Measurements from ENCODE around the gene PXT1. TPM values are rescaled to one million over a fixed set of nuclear protein-coding genes. Genes with fewer than 3 reads are reported as not detected.
"Not testable (repeated sequence)": the region's sequence is repeated elsewhere in the genome, so short reads cannot be mapped to it uniquely, and the experiment has no call there.

PXT1 gene
- polyA plus RNA-seq, 1 donor = 0.08 TPM

GRCh38 chr6:36368921-36369865 lies 73.5 kb downstream of the PXT1 start:
- no peak for DNase-seq (ENCODE audit: low read depth)

DNA sequence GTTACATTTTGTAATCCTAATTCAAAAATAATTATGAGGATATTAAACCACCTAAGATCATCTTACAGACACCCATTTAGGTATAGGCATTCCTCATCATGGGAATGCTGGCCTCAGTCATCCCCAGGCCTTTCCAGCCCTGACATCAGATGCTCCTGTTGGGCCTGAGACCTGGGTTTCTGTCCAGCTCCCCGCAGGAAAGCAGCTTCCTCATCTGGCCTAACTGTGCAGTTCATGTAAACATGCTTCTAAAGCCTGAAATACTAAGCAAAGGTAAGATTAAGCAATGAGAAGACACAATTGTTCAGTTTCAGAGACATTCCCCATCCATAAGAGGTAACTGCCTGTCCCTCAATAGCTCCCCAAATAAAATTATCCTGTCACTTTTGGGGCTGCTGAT lies 74.2 kb downstream of the PXT1 start:
- no peak for DNase-seq (ENCODE audit: low read depth)

DNA sequence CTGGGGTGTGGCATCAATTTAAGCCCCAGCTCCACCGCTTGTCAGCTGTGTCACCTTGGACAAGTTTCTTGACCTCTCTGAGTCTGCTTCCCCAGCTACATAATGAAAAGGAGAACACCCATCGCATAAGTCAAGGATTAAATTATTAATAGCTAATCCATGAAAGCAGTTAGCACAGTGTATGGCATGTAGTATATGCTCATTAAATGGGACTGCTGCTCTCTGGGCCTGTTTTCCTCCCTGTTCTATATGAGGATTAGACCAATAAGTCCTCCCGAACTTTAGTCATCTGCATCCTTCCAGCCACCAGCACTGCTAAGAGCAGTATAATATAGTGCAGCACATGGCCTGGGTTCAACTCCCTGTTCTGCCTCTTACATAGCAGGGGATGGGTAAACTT lies 74.9 kb downstream of the PXT1 start:
- no peak for DNase-seq (ENCODE audit: low read depth)

GRCh38 chr6:36364669-36365479 lies 77.8 kb downstream of the PXT1 start:
- DNase-seq (ENCODE audit: low read depth) = no peak

DNA sequence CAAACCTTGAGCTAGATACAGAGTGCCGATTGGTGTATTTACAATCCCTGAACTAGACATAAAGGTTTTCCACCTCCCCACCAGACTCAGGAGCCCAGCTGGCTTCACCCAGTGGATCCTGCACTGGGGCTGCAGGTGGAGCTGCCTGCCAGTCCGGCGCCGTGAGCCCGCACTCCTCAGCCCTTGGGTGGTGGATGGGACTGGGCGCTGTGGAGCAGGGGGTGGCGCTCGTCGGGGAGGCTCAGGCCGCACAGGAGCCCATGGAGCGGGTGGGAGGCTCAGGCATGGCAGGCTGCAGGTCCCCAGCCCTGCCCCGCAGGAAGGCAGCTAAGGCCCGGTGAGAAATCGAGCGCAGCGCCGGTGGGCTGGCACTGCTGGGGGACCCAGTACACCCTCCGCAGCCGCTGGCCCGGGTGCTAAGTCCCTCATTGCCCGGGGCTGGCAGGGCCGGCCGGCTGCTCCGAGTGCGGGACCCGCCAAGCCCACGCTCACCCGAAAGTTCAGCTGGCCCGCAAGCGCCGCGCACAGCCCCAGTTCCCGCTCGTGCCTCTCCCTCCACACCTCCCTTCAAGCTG lies 78.5 kb downstream of the PXT1 start:
- not testable (repeated sequence) for DNase-seq (ENCODE audit: low read depth)

- DNase-seq (ENCODE audit: low read depth) = not testable (repeated sequence)
These were observed 79.3 kb downstream of the PXT1 start for GRCh38 chr6:36363371-36363752.

DNA sequence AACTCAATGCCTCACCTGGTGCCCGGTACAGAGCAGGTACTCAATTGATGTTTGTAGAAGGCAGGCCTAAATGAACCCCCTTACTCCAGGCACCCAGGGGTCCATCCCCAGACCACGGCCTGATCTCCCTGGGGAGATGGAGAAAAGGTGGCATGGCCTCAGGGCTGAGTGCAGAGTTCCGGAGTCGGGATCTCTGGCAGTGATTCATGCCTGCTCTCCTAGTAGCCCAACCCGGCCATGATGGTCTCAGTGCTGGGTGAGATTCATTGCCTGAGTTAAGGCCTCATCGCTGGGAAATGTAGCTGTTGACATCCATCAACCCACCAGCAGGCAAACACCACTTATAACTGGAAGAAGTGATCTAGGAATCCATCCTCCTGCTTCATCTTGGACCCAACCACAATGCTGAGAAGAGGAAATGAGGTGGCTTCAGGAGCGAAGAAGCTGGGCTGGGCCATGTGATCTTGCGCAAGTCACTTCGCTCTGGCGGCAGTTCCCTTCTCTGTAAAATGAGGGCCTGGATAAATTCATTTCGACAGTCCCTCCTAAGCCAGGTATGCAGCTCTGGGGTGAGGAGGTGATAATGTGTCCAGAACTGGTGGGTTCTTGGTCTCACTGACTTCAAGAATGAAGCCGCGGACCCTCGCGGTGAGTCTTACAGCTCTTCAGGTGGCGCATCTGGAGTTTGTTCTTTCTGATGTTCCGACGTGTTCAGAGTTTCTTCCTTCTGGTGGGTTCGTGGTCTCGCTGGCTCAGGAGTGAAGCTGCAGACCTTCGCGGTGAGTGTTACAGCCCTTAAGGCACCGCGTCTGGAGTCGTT lies 79.9 kb downstream of the PXT1 start:
- DNase-seq (ENCODE audit: low read depth) = no peak

GRCh38 chr6:36361071-36361470 lies 81.6 kb downstream of the PXT1 start:
- no peak for DNase-seq (ENCODE audit: low read depth)

DNA sequence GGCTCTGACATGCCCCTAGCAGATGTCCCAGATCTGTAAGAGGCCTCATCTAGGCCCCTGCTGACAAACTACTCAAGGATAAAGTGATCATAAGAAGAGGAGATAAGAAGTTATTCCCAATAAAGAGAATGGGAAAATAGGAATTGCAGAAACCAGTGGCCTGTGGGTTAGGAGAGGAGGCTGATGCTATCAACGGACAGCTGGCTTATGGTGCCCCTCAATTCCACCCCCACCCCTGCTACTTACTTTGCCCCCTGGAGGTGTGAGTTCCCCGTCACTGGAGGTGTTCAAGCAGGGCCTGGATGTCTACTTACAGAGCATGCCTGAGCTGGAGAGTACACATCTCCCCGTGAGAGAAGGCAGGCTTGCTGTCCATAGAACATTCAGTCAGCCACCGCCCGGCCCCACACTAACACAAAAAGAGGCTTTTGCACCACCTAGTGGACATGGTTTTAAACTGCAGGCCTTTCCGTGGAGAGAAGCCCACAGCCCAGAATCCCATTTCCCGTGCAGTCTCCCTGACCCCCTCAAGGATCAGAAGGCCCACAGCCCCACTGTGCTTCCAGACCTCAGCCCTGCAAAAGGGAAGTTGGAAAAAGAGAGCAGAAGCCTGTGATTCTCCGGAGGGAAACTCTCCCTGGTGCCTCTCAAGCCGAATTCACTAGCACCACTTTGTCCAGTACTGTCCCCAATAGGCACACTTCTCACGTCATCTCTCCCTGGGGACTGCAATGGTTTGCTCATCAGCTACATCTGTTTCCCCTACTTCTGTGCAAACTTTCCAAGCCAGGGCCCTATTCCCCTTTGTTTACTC lies 82.2 kb downstream of the PXT1 start:
- peak; percentile 55 for DNase-seq (ENCODE audit: low read depth)

DNA sequence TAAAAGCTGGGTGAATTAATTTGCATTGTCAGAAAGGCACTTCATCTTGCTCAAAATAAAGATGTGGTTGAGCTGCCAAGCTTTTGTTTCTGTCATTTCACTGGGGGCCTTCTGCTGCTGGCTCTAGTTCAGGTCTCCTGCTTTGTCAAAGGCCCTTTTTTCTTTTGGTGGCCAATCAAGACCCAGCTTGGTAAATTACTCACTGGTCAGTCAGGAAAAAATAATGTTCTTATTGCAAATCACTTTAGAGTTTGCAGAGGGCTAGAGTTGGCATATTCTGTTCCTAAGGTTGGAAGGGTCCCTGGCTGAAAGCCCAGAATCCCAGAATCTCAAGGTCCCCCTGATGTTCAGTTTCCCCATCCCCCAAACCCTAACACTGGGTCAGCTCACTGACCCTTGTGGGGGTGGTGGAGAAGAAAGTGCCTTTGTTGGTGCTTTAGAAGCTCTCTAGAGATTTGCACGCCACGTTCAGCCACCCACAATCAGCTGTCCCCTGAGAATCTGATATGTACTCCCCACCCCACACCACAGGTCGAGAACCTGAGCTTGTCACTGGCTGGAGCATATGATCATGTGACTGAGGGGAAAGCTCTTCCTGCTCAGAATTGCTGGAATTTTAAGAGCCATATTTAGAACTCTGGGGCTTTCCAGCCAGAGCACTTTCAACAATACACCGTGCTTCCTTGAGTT lies 84.3 kb downstream of the PXT1 start:
- no peak for DNase-seq (ENCODE audit: low read depth)

- no peak for DNase-seq (ENCODE audit: low read depth)
These were observed 84.8 kb downstream of the PXT1 start for GRCh38 chr6:36357872-36358225.

- DNase-seq (ENCODE audit: low read depth) = no peak
These were observed 86.8 kb downstream of the PXT1 start for GRCh38 chr6:36355819-36356218.

DNA sequence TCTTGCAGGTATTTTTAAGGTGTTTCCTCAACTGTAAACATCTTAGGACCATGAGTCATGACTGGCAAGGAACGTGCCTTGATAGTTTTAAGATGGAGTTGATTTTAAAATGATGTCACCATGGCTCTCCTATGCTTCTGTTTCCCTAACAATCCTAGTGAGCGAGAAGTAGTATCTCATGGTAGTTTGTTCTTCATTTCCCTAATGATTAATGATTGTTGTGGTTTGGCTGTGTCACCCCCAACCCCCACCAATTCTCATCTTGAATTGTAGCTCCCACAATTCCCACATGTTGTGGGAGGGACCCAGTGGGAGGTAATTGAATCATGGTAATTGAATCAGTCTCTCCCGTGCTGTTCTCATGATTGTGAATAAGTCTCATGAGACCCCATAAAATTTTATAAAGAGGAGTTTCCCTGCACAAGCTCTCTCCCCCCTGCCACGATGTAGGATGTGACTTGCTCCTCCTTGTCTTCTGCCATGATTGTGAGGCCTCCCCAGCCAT lies 89.2 kb downstream of the PXT1 start:
- DNase-seq (ENCODE audit: low read depth) = no peak

GRCh38 chr6:36352477-36353157 lies 90.0 kb downstream of the PXT1 start:
- DNase-seq (ENCODE audit: low read depth) = no peak

- DNase-seq (ENCODE audit: low read depth) = no peak
These were observed 91.7 kb downstream of the PXT1 start for GRCh38 chr6:36350681-36351571.

DNA sequence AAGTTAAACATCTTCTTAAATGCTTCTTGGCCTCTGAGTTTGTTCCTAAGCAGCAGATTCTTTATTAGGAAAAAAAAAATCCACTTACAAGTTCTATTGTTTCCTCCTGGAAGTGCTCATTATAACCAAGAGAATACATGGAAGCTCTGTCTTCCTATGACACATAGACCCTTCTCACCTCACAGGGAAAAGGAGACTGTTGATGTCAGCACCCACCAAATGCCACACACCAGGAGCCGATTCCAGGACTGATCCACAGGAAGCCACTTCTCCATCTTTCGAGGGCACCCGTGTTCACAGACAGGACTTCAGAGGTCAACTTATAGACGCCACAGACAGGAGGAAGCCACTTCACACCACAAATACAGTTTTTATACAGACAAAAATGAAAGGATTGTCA lies 92.6 kb downstream of the PXT1 start:
- DNase-seq (ENCODE audit: low read depth) = no peak

- no peak for DNase-seq (ENCODE audit: low read depth)
These were observed 93.4 kb downstream of the PXT1 start for GRCh38 chr6:36349240-36349639.

DNA sequence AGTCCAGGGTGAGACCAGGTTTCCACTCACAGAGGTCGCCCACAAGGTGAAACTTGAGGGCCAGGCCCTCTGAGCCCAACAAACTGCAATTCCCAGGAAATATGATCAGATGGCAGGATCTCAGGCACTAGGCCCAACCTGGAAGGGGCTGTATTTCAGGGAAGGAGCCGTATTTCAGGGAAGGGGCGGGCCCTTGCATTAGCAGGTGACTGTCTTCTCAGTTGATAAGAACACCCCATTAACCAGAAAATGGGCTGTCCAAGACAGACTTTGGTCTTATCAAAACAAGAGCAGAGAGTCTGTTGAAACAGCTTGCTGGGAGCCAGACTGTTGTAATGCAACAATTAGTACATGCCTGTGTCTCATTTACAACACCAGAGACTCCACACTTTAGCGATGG lies 95.0 kb downstream of the PXT1 start:
- DNase-seq (ENCODE audit: low read depth) = no peak

All from forelimb muscle (tissue), 1 donor.